ENCODE results near the gene DUSP6. TPM values are rescaled to one million over a fixed set of nuclear protein-coding genes. Genes with fewer than 3 reads are reported as not detected.
A peak's percentile ranks its signal among the peaks of the same experiment; 100 is the strongest.

The DUSP6 gene, protein sequence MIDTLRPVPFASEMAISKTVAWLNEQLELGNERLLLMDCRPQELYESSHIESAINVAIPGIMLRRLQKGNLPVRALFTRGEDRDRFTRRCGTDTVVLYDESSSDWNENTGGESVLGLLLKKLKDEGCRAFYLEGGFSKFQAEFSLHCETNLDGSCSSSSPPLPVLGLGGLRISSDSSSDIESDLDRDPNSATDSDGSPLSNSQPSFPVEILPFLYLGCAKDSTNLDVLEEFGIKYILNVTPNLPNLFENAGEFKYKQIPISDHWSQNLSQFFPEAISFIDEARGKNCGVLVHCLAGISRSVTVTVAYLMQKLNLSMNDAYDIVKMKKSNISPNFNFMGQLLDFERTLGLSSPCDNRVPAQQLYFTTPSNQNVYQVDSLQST
- total RNA-seq, result 31.5 TPM

DNA sequence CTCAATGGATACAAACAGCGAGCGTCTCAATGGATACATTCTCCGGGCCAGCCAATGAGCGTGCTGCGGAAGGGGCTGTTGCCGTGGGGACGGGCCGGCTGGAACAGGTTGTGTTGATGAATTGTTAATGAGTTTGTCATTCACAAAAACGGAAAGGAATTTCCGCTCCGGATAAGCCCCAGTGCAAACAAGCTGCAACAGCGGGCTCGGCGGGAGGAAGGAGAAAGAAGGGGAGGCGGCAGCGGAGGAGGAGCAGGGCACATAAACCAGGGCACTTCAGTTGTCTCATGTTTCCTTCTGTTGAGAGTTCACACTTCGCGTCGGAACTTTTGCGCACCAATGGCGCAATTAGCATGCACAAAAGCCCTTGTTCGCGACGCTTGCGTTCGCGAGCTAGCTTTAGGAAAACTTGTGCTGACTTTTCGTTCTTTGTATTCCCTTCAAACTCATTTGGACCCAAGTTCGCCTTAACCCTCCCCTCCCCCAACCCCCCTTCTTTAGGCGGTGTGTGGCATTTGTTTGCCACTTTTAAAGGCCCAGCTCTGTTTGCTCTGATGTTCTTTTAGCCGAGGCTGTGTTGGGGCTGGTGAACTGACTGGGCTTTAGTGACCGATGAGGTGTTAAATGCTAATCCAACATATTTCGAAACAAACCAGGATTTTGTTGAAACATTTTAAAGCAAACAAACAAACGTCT, at the start of gene DUSP6:
Gene DUSP6, minus strand, starts transcription at position 10 of the 696 bp plus-strand sequence. CDS start 462 bp downstream, outside the sequence.
- DNase-seq (ENCODE audit: low spot score) (peak; percentile 98), ATAC-seq (peak; percentile 57)

DNA sequence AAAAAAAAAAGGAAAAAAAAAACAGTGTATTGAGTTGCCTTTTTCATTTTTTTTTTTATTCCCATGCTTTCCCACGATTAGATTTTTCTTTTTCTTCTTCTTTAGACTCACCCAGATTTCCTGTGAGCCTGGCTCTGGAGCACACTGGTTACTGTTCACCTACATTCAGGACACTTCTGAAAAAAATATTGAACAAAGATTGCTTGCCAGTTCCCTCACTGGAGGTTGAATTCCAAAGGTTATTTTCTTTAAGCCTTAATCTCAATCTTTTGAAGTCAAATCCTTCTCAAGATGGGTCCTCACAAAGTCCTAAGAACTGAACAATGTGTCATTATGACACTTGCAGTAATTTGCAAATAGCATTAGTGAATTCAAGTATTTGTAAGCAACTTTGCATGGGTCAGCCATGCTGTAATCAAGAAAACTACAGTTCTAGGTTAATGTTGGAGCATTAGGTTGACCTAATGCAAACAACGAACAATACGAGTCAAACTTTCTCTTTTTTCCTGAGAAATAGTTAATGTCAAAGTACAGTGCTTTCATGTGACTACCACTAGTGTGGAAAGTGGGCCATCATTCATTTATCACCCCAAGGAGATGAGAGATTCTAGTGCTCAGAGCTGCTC, 49.2 kb upstream of the DUSP6 start:
- no peak for DNase-seq (ENCODE audit: low spot score)
- ATAC-seq, result peak; percentile 88

DNA sequence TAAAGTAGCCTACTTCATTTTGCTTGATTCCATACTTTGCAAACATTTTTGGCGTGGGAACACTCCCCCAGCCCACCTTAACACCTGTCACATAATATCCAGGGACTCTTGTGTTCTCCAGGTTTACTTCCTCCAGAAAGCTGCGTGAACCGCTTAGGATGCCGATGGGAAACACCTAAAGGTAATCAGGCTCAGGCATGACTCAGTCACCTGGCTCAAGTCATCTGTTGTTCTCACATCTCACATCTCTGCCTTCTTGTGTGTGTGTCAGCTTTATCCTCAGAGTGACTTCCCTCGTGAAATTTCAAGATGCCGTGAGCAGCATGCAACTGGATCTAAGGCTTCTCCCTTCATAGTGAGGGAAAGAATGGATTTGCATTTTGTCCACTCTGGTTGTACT, 48.1 kb upstream of the DUSP6 start:
- ATAC-seq (no peak), DNase-seq (ENCODE audit: low spot score) (no peak)

DNA sequence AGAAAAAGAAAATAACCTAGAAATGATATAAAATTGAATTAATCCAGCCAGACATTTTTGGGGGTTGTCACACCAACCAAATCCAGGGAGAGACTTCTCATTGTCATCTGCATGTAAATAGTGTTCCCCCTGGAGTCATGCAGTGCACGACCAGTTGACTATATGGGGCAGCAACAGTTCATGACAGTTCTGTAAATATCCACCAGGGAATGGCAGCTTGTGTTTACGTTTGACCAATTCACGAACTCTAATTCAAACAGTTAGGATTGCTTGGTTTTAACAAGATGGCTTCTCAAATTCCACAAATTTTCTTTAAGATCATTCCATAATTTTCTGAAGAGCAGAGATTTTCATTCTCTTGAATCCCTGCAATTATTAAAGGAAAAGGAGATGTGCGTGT, 43.4 kb upstream of the DUSP6 start:
- DNase-seq (ENCODE audit: low spot score) (no peak), ATAC-seq (no peak)

DNA sequence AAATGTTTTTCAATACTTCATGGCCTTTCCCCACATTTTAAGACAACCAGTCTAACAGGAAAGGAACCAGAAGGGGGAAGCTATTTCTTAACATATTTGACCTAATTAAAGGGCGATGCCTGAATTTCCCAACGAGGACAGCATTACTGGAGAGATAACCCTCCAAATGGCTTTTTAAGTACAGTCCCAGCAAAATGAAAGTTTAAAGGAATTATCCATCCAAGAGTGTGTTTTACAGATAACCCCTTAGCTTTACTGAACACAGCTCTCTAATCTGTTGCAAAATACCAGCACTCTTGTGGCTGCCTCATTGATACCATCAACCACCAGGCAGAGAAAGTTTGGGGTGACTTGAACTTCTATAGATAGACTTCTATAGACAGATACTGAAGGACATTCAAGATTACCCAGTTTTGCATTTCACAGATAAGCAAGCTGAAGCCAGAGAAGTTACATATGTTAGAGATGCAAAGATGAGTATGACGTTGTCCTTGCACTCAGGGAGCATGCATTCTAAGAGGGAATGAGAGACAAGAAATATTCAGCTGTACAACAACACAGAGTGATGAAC, 41.3 kb upstream of the DUSP6 start:
- no peak for DNase-seq (ENCODE audit: low spot score)
- ATAC-seq, result peak; percentile 8

DNA sequence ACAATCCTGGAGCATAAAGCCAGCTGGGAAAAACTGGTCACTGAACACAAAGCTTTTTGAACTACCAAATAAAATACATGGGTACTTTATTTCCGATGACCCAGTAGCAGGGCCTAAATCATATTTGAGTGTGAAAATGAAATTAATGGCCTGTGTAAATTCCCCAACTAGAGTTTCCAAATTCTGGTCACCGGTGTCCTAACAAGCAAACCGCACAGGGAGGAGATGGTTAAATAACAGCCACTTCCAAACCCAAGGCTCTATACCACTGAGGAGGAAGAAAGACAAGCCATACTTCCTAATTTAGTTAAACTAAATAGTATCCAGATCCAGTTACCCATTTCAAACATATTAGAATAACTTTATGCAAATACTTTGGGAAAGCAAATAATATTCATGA, 40.1 kb upstream of the DUSP6 start:
- DNase-seq (ENCODE audit: low spot score), result no peak
- no peak for ATAC-seq

DNA sequence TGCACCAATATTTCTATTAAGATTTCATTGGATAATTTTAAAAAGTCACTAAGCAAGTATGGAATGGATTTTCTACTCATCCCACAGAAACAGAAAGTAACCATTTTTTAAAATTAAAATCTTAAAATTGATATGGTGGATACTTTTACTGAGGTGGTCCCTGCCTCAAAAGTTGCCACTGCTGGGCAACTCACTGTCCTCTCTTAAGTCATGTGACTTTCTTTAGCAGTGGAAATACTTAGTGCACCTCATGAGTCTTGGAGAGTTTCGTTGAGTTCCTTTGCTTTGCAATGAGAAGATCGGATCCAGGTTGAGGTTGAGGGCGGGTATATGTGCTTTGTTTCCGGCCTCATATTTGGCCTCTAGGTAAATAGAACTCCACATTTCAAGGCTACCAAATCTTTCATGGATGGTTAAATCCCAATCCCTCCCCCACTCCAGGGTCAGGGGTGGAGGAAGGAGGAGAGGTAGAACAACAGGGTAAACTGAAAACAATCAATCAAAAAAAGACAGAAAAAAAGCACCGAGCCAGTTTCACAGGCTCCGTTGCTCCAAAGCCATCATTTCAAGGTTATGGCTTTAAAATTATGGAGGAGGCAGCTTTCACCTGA, 39.5 kb upstream of the DUSP6 start:
- ATAC-seq (no peak), DNase-seq (ENCODE audit: low spot score) (no peak)

DNA sequence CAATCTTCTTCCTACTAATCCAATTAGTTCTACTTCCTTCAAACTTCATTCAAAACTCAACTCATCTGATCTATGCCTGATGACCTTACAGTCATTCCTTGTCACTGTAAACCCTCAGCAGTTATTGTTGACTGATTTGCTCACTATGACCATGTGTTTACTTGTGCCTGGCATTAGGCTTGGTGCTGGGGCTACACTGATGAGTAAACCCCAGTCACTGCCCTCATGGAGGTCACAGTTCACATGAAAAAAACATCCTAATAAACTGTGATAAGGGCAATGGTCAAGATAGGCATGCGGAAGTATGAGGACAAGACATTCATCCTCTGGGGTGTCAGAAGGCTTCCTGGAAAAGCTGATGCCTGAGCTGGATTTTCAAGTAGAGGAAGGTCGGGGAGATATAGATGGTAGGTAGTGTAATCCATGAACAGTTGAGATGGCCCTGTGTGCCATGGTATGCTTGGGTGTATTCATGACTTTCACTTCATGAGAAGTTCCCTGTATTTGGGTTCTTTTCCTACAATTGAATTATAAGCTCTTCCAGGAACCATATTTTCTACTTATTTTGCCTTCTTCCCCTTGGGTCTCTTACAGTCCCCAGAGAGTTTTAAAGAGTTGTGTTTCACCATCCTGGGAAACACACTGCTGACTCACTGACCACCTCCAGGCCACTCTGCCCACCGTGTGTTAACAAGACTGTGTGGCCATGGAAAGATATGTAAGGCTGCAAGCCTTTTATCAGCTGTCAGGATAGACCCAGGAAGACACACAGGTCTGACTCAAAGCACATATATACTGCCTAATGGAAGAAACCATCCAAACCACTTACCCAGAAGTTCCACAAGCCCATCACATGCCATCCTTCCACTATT, 38.7 kb upstream of the DUSP6 start:
- peak; percentile 66 for DNase-seq (ENCODE audit: low spot score)

DNA sequence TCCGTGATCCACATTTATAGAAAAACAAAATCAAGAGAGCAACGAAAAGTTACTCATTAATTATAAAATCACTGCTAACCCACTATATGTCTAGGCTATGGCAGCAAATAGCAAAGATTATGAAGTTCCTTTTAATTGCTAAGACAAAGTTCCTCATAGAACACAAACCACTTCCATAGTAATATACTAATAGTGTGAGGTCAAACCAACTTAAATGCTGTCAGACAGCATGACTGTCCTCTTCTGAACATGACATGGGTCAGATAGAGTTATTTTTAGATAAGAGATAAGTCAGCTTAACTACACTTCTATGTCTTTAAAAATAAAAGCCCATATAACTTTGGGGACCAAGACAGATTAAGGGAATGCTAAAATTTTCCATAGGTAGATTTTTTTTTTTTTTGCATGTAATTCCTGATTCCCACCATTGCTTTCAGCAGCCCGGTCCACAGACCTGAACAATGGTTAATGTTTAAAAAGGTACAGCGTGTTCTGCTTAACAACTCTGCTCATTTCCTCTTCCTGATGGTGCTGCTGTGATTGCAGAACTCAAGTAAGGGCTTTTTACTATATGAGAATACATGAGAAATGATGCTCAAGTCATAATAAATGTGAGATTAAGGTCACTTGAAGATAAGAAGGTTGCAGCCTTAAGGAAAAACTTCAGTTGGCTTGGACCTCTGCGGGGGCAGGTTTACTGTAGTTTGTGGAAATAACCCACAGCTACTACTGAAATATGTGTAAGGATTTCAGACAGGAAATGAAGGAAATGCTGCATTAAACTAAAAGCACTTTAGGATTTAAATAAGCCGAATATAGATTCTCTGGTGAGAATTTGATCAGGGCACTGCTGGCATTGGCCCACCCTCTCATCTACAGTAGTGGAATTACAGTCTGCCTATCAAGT, 37.7 kb upstream of the DUSP6 start:
- DNase-seq (ENCODE audit: low spot score), result no peak
- peak; percentile 77 for ATAC-seq

More for the DNA sequence above, 38.7 kb upstream of the DUSP6 start:
- ATAC-seq, result peak; percentile 73

DNA sequence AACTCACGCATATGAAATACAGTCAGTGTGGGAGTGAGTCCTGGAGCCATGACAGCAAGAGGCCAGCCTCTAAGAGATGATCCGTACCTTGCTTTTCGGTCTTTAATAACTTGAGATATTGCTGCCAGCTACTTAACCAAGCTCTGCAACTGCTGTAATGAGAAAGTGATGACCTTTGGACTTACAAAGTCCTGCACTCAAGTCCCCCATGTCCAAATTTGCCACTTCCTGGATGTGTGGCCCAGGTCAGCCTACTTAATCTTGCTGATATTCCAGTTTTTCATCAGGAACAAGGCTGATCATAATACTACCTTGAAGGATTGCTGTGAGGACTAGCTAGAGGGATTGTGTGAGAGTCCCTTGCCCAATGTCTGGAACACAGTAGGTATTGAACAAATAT, 33.8 kb upstream of the DUSP6 start:
- DNase-seq (ENCODE audit: low spot score) (no peak), ATAC-seq (peak; percentile 15)

DNA sequence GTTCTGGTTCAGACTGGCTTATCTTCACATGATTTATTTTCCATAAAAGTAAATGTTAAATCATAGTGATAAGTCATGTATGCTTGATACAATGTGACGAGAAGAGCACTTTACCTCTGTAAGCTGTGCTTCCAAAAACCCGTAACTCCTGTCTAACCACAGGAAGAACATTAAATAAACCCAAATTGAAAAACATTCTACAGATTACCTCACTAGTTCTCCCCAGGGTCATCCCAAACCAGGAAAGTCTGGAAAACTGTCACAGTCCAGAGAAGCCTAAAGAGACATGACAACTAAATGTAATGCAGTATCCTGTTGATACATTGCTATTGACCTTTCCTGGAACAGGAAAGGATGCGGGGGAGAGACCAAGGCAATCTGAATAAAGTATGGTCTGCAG, 32.5 kb upstream of the DUSP6 start:
- DNase-seq (ENCODE audit: low spot score) (no peak), ATAC-seq (peak; percentile 2)

DNA sequence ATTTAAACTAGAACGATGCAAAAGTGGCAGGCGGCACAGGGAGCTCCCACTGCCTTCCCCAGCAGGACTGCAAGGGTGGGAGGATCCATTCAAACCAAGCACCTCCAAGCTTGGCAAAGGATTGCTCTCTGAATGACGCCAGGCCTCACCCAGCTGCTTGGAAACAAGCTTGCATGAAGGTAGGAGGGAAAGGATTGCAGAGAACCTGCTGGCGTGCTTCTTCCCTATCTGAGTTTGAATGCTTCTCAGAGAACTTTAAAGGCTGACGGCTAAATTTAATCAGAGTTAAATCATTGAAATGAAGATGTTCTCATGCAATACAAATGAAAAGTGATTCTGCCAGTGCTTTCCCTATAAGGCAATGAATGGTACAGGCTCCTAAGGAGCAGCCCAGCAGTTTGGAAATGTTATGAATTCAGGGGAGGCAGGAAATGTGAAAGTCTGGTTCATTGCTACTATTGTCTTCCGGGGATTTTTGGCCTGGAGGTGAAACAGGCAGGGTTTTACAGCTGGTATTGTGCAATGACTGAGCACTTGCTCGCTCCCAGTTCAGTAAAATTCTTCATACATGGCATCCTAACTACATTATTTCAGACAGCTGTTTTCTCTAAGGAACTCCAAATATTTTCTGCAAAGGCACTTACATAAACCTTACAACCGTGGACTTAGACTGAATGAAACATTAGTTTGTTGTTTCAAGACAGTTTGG, 31.9 kb upstream of the DUSP6 start:
- peak; percentile 73 for DNase-seq (ENCODE audit: low spot score)

DNA sequence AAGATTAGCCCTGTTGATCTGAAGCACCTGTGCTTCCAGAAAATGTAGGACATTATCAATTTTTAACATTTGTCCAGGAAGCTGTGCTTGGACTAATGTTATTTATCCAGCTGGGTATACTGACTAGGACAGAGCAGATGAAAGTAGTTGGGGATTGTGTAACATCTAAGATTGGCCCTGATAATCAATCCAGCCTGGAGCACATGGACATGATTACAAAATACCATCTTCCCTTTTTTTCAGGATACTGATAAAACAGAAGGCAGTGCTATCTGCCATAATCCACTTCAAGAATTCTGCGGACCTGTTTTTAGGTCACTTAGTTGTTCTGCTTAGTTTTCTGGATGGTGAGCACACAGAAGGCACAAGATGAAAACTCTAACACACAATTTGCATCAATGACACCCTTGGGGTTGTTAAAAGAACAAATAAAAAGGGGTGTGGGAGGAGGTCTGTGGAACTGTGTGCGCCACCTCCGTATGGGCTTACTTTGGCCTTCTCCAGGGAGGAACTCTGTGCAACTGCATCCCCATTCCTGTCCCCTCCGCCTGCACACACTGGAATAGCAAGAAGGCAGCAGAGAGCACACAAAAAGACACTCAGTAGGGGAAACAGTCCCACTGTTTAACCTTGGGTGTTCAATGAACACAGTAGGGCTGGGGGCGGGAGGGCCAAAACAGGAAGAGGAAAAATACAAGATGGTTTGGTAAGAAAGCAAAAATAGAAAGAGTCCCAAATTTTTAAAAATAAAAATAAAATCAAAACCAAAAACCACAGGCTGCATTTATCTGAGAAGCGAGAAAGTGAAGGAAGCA, 31.1 kb upstream of the DUSP6 start:
- DNase-seq (ENCODE audit: low spot score), result no peak
- peak; percentile 63 for ATAC-seq

More for the DNA sequence above, 31.9 kb upstream of the DUSP6 start:
- peak; percentile 71 for ATAC-seq

DNA sequence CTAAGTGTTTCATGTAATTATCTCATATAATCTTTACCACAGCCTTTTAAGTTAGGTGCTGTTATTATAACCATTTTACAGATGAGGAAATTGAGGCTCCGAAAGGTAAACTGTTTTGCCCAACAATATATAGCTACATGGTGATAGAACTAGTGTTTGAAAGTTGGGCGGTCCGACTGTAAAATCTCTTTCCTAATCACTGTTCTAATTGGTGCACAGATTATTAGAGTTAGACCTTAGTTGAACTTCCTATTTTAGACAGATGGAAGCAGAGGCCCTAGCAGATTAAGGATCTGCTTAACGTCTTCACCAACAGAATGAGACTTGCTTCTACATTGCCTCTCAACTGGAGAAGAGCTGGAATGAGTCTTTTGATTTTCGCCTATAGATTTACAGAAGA, 30.0 kb upstream of the DUSP6 start:
- ATAC-seq (no peak), DNase-seq (ENCODE audit: low spot score) (no peak)

DNA sequence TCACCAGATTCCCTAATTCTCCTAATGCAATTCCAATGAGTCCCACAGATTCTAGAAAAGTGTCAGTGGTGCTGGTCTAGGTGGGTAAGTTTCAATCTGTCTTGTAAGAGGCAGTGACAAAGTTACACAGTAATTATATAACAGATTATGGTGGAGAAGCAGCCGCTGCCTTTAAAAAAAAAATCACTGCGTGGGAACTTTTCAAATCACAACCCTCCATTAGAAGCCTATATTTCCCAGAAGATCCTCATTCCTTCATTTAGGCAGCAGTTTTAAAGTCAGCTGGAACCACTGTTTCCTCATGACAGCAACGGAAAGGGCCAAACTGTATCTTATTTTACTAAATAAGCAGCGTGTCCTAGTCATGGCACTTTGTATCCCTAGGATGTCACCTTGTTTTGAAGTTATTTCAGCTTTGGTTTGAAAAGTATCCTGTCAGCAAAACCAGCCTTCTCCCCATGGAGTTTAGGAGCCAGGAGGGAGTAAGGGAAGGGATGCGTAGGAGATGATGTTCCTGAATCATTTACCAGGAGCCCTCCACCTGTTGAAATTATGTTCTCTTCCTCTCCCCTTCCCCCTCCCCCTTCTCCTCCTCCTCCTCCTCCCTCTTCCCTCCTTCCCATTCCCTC, 27.7 kb upstream of the DUSP6 start:
- no peak for ATAC-seq
- no peak for DNase-seq (ENCODE audit: low spot score)

DNA sequence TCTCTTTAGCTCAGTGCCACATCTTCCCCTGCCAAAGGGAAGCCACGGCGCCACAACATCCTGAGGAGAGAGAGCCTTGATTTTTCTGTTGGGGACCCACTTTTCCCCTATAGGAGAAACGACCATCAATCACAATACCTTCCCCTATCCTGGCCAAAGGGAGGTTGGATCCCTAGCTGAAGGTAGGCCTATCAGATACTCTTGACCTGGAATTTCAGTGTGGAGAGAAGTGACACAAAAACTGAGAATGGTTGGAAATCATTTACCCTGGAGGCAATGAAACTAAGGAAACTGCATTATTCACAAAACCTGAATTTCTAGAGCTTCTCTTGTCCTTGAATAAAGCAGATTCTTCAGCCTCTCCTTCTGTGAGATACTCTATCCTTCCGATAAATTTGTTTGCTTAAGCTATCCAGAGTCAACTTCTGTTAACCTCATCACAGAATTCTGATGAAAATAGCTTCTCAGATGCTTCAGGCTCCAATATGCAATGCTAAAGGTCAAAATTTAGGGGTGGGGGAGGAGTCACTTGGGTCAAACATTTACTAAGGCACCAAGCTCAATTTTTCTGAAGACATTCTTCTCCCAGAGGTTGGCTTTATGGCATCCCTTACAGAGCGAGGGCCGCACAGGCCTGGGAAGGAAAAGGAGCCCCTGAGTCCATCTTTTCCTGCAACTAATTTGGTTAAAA, 27.0 kb upstream of the DUSP6 start:
- DNase-seq (ENCODE audit: low spot score), result no peak
- peak; percentile 46 for ATAC-seq
